HEK293 (cell line): ENCODE data around the gene TMEM270.

ENCODE experiments used
- HOXD13 ChIP-seq: sonication (generic); formaldehyde crosslinking; IDR thresholded peaks from 2 replicates; pipeline ENCODE4 v1.8.0; 2022; ENCODE audit warnings: missing genetic modification reagents, borderline replicate concordance
- KLF7 ChIP-seq: fragments of 450-650 bp; formaldehyde crosslinking; IDR thresholded peaks from 2 replicates; pipeline ENCODE4 v1.5.1; 2016; ENCODE audit warnings: missing biosample characterization, missing genetic modification characterization, borderline replicate concordance
- PRDM1 ChIP-seq: fragments of 450-650 bp; formaldehyde crosslinking; IDR thresholded peaks from 2 replicates; pipeline ENCODE4; 2016; ENCODE audit warnings: missing biosample characterization, missing genetic modification characterization
- ZBTB17 ChIP-seq: fragments of 450-650 bp; formaldehyde crosslinking; IDR thresholded peaks from 2 replicates; pipeline ENCODE4 v1.5.1; 2016; ENCODE audit warnings: missing biosample characterization, missing genetic modification characterization
- ZBTB21 ChIP-seq: fragments of 450-650 bp; formaldehyde crosslinking; IDR thresholded peaks from 2 replicates; pipeline ENCODE4 v1.5.1; 2017; ENCODE audit warnings: missing biosample characterization, missing genetic modification characterization
- ZNF184 ChIP-seq: fragments of 450-650 bp; IDR thresholded peaks from 2 replicates; pipeline ENCODE4 v1.5.1; 2018; ENCODE audit warnings: missing biosample characterization, mild to moderate bottlenecking, missing genetic modification characterization
- ZNF274 ChIP-seq, 2 experiments: fragments of 200-500 bp in 1 of 2; fragments of 450-650 bp in 1 of 2; sonication (Bioruptor generic) in 1 of 2; formaldehyde crosslinking in 1 of 2; IDR thresholded peaks; 2 replicates each; pipeline versions ENCODE4 v1.5.1 to v1.6.1; 2014 to 2016; ENCODE audit warnings: borderline replicate concordance in 1 of 2, inconsistent platforms in 1 of 2, low read length in 1 of 2, missing biosample characterization in 1 of 2, missing genetic modification characterization in 1 of 2
- ZNF416 ChIP-seq: fragments of 450-650 bp; formaldehyde crosslinking; IDR thresholded peaks from 2 replicates; pipeline ENCODE4 v1.5.1; 2016; ENCODE audit warnings: missing biosample characterization, missing genetic modification characterization
- ZNF48 ChIP-seq: fragments of 450-650 bp; formaldehyde crosslinking; IDR thresholded peaks from 2 replicates; pipeline ENCODE4 v1.5.1; 2016; ENCODE audit warnings: missing biosample characterization, missing genetic modification characterization
- ZNF585B ChIP-seq: fragments of 450-650 bp; formaldehyde crosslinking; IDR thresholded peaks from 2 replicates; pipeline ENCODE4 v1.5.1; 2016; ENCODE audit warnings: missing biosample characterization, missing genetic modification characterization
- ZNF629 ChIP-seq: fragments of 450-650 bp; formaldehyde crosslinking; IDR thresholded peaks from 2 replicates; pipeline ENCODE4 v1.5.1; 2017; ENCODE audit warnings: missing biosample characterization, missing genetic modification characterization
- ZNF660 ChIP-seq: fragments of 450-650 bp; IDR thresholded peaks from 2 replicates; pipeline ENCODE4 v1.5.1; 2018; ENCODE audit warnings: missing biosample characterization, mild to moderate bottlenecking, missing genetic modification characterization
- TF ChIP-seq, protein P1 (sequence below): fragments of 450-650 bp; formaldehyde crosslinking; IDR thresholded peaks from 2 replicates; pipeline ENCODE4 v1.5.1; 2016; ENCODE audit warnings: missing biosample characterization, missing genetic modification characterization
- TF ChIP-seq, protein P2 (sequence below): fragments of 450-650 bp; formaldehyde crosslinking; IDR thresholded peaks from 2 replicates; pipeline ENCODE4 v1.5.1; 2016; ENCODE audit warnings: missing biosample characterization, missing genetic modification characterization, low read depth
- TF ChIP-seq, protein P3 (sequence below): fragments of 450-650 bp; formaldehyde crosslinking; IDR thresholded peaks from 2 replicates; pipeline ENCODE4 v1.5.1; 2017; ENCODE audit warnings: missing biosample characterization, missing genetic modification characterization
- TF ChIP-seq, protein P4 (sequence below): fragments of 450-650 bp; formaldehyde crosslinking; IDR thresholded peaks from 2 replicates; pipeline ENCODE4 v1.5.1; 2016; ENCODE audit warnings: missing biosample characterization, missing genetic modification characterization
- TF ChIP-seq, protein P5 (sequence below): fragments of 450-650 bp; formaldehyde crosslinking; IDR thresholded peaks from 2 replicates; pipeline ENCODE4 v1.5.1; 2016; ENCODE audit warnings: missing biosample characterization, missing genetic modification characterization
- TF ChIP-seq, protein P6 (sequence below): fragments of 450-650 bp; formaldehyde crosslinking; IDR thresholded peaks from 2 replicates; pipeline ENCODE4 v1.5.1; 2017; ENCODE audit warnings: missing biosample characterization, missing genetic modification characterization
- TF ChIP-seq, protein P7 (sequence below): fragments of 450-650 bp; formaldehyde crosslinking; IDR thresholded peaks from 2 replicates; pipeline ENCODE4 v1.5.1; 2017; ENCODE audit warnings: missing biosample characterization, missing genetic modification characterization

Gene TMEM270

DNA sequence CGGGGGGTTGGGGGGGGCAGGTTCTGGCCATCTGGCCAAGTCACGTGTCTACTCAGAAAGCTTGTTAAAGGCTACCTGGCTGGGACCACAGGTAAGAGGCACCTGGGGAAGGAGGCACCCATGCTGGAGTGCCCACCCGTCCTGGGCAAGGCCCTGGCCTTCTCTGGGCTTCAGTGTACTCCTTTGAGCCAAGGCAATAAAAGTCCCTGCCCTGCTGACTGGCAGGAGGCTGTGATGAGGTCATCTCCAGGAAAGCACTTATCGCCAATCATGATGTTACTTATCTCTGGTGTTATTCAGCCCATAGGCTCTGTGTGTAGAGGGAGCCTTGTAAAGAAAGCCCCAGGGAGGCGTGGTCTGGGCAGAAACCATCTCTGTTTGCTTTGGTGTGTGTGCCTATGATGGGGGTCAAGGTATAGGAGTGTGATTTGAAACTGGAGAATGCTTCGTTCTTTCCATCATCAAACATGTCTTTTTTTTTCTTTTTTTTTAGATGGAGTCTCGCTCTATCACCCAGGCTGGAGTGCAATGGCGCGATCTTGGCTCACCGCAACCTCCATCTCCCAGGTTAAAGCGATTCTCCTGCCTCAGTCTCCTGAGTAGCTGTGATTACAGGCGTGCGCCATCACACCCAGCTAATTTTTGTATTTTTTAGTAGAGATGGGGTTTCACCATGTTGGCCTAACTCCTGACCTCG is 32.7 kb upstream of the TMEM270 start (continued):
- TF ChIP-seq, protein P1, sequence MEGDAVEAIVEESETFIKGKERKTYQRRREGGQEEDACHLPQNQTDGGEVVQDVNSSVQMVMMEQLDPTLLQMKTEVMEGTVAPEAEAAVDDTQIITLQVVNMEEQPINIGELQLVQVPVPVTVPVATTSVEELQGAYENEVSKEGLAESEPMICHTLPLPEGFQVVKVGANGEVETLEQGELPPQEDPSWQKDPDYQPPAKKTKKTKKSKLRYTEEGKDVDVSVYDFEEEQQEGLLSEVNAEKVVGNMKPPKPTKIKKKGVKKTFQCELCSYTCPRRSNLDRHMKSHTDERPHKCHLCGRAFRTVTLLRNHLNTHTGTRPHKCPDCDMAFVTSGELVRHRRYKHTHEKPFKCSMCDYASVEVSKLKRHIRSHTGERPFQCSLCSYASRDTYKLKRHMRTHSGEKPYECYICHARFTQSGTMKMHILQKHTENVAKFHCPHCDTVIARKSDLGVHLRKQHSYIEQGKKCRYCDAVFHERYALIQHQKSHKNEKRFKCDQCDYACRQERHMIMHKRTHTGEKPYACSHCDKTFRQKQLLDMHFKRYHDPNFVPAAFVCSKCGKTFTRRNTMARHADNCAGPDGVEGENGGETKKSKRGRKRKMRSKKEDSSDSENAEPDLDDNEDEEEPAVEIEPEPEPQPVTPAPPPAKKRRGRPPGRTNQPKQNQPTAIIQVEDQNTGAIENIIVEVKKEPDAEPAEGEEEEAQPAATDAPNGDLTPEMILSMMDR (tag by site-specific recombination), result no peak
- TF ChIP-seq ZNF416 (tag by site-specific recombination) (no peak), ZBTB17 (peak; percentile 68), KLF7 (tag by site-specific recombination) (peak; percentile 47; the same call in 1 of the 2 replicates), ZNF585B (tag by site-specific recombination) (no peak), ZBTB21 (tag by site-specific recombination) (peak; percentile 70), ZNF660 (tag by site-specific recombination) (no peak; the same call in 1 of the 2 replicates), HOXD13 (peak; percentile 88; the same call in 1 of the 2 replicates), ZNF184 (tag by site-specific recombination) (0 out of 2 replicates have a peak, but pooled peaks have one; percentile 40), ZNF48 (tag by site-specific recombination) (no peak), ZNF629 (tag by site-specific recombination) (peak; percentile 89), PRDM1 (tag by site-specific recombination) (no peak), ZNF274 (IDR thresholded peaks at IDR 0.05; ENCODE audit: low read length) (no peak), ZNF274 (tag by site-specific recombination; IDR thresholded peaks at IDR 0.05; ENCODE audit: borderline replicate concordance) (no peak)
- TF ChIP-seq, protein P2, sequence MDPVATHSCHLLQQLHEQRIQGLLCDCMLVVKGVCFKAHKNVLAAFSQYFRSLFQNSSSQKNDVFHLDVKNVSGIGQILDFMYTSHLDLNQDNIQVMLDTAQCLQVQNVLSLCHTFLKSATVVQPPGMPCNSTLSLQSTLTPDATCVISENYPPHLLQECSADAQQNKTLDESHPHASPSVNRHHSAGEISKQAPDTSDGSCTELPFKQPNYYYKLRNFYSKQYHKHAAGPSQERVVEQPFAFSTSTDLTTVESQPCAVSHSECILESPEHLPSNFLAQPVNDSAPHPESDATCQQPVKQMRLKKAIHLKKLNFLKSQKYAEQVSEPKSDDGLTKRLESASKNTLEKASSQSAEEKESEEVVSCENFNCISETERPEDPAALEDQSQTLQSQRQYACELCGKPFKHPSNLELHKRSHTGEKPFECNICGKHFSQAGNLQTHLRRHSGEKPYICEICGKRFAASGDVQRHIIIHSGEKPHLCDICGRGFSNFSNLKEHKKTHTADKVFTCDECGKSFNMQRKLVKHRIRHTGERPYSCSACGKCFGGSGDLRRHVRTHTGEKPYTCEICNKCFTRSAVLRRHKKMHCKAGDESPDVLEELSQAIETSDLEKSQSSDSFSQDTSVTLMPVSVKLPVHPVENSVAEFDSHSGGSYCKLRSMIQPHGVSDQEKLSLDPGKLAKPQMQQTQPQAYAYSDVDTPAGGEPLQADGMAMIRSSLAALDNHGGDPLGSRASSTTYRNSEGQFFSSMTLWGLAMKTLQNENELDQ (tag by site-specific recombination), result no peak
- TF ChIP-seq, protein P3, sequence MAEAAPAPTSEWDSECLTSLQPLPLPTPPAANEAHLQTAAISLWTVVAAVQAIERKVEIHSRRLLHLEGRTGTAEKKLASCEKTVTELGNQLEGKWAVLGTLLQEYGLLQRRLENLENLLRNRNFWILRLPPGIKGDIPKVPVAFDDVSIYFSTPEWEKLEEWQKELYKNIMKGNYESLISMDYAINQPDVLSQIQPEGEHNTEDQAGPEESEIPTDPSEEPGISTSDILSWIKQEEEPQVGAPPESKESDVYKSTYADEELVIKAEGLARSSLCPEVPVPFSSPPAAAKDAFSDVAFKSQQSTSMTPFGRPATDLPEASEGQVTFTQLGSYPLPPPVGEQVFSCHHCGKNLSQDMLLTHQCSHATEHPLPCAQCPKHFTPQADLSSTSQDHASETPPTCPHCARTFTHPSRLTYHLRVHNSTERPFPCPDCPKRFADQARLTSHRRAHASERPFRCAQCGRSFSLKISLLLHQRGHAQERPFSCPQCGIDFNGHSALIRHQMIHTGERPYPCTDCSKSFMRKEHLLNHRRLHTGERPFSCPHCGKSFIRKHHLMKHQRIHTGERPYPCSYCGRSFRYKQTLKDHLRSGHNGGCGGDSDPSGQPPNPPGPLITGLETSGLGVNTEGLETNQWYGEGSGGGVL (tag by site-specific recombination), result 0 out of 2 replicates have a peak, but pooled peaks have one; percentile 37
- TF ChIP-seq, protein P4, sequence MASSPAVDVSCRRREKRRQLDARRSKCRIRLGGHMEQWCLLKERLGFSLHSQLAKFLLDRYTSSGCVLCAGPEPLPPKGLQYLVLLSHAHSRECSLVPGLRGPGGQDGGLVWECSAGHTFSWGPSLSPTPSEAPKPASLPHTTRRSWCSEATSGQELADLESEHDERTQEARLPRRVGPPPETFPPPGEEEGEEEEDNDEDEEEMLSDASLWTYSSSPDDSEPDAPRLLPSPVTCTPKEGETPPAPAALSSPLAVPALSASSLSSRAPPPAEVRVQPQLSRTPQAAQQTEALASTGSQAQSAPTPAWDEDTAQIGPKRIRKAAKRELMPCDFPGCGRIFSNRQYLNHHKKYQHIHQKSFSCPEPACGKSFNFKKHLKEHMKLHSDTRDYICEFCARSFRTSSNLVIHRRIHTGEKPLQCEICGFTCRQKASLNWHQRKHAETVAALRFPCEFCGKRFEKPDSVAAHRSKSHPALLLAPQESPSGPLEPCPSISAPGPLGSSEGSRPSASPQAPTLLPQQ (tag by site-specific recombination), result peak; percentile 23; the same call in 1 of the 2 replicates
- TF ChIP-seq, protein P5, sequence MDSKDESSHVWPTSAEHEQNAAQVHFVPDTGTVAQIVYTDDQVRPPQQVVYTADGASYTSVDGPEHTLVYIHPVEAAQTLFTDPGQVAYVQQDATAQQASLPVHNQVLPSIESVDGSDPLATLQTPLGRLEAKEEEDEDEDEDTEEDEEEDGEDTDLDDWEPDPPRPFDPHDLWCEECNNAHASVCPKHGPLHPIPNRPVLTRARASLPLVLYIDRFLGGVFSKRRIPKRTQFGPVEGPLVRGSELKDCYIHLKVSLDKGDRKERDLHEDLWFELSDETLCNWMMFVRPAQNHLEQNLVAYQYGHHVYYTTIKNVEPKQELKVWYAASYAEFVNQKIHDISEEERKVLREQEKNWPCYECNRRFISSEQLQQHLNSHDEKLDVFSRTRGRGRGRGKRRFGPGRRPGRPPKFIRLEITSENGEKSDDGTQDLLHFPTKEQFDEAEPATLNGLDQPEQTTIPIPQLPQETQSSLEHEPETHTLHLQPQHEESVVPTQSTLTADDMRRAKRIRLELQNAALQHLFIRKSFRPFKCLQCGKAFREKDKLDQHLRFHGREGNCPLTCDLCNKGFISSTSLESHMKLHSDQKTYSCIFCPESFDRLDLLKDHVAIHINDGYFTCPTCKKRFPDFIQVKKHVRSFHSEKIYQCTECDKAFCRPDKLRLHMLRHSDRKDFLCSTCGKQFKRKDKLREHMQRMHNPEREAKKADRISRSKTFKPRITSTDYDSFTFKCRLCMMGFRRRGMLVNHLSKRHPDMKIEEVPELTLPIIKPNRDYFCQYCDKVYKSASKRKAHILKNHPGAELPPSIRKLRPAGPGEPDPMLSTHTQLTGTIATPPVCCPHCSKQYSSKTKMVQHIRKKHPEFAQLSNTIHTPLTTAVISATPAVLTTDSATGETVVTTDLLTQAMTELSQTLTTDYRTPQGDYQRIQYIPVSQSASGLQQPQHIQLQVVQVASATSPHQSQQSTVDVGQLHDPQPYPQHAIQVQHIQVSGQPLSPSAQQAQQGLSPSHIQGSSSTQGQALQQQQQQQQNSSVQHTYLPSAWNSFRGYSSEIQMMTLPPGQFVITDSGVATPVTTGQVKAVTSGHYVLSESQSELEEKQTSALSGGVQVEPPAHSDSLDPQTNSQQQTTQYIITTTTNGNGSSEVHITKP (tag by site-specific recombination), result peak; percentile 96
- TF ChIP-seq, protein P6, sequence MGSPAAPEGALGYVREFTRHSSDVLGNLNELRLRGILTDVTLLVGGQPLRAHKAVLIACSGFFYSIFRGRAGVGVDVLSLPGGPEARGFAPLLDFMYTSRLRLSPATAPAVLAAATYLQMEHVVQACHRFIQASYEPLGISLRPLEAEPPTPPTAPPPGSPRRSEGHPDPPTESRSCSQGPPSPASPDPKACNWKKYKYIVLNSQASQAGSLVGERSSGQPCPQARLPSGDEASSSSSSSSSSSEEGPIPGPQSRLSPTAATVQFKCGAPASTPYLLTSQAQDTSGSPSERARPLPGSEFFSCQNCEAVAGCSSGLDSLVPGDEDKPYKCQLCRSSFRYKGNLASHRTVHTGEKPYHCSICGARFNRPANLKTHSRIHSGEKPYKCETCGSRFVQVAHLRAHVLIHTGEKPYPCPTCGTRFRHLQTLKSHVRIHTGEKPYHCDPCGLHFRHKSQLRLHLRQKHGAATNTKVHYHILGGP (tag by site-specific recombination), result no peak
- TF ChIP-seq, protein P7, sequence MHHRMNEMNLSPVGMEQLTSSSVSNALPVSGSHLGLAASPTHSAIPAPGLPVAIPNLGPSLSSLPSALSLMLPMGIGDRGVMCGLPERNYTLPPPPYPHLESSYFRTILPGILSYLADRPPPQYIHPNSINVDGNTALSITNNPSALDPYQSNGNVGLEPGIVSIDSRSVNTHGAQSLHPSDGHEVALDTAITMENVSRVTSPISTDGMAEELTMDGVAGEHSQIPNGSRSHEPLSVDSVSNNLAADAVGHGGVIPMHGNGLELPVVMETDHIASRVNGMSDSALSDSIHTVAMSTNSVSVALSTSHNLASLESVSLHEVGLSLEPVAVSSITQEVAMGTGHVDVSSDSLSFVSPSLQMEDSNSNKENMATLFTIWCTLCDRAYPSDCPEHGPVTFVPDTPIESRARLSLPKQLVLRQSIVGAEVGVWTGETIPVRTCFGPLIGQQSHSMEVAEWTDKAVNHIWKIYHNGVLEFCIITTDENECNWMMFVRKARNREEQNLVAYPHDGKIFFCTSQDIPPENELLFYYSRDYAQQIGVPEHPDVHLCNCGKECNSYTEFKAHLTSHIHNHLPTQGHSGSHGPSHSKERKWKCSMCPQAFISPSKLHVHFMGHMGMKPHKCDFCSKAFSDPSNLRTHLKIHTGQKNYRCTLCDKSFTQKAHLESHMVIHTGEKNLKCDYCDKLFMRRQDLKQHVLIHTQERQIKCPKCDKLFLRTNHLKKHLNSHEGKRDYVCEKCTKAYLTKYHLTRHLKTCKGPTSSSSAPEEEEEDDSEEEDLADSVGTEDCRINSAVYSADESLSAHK (tag by site-specific recombination), result peak; percentile 82
